Measurements from ENCODE around the gene TOGARAM1. TPM values are rescaled to one million over a fixed set of nuclear protein-coding genes. Genes with fewer than 3 reads are reported as not detected.

The TOGARAM1 gene
- total RNA-seq, 1 donor from 2014 or later, result 12.6 TPM

- Histone ChIP-seq H3K27me3 (no peaks in the 10 kb centered on the region), H3K27ac (no peak overlapping the region), H3K9me3 (no peaks in the 10 kb centered on the region), H3K4me3 (no peak overlapping the region), H3K4me1 (peaks cover 12% of the 10 kb centered on the region), H3K36me3 (peaks cover 20% of the 10 kb centered on the region)
- intact Hi-C loops (cut with DNase I), result no loop called here
- TF ChIP-seq, protein P1, sequence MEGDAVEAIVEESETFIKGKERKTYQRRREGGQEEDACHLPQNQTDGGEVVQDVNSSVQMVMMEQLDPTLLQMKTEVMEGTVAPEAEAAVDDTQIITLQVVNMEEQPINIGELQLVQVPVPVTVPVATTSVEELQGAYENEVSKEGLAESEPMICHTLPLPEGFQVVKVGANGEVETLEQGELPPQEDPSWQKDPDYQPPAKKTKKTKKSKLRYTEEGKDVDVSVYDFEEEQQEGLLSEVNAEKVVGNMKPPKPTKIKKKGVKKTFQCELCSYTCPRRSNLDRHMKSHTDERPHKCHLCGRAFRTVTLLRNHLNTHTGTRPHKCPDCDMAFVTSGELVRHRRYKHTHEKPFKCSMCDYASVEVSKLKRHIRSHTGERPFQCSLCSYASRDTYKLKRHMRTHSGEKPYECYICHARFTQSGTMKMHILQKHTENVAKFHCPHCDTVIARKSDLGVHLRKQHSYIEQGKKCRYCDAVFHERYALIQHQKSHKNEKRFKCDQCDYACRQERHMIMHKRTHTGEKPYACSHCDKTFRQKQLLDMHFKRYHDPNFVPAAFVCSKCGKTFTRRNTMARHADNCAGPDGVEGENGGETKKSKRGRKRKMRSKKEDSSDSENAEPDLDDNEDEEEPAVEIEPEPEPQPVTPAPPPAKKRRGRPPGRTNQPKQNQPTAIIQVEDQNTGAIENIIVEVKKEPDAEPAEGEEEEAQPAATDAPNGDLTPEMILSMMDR (IDR thresholded peaks at IDR 0.05), result no peak
- DNase-seq (no peak), ATAC-seq (no peak)
These were observed 129.7 kb downstream of the TOGARAM1 start for GRCh38 chr14:45091710-45092109.

DNA sequence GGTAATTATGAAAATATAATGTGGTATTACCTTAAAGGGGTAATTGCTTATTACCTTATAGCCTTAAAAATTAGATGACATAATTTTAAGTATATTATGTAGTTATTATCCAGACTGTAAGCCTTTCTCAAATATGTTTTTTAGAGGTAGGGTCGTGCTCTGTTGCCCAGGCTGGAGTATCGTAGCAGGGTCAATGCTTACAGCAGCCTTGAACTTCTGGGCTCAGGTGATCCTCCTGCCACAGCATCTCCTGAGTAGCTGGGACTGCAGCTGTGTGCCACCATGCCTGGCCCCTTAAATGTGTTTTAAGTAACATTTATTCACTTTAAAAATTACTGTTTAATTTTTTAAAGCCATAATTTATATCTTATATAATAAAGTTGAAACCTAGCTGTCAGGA lies 132.3 kb downstream of the TOGARAM1 start:
- Histone ChIP-seq H3K27me3 (no peaks in the 10 kb centered on the region), H3K27ac (no peak overlapping the region), H3K9me3 (no peaks in the 10 kb centered on the region), H3K4me3 (no peak overlapping the region), H3K36me3 (peaks cover 46% of the 10 kb centered on the region), H3K4me1 (no peaks in the 10 kb centered on the region)
- TF ChIP-seq, protein P1 (IDR thresholded peaks at IDR 0.05), result no peak
- ATAC-seq (no peak), DNase-seq (no peak)
- intact Hi-C loops (cut with DNase I), result no loop called here

- Histone ChIP-seq H3K27me3 (no peaks in the 10 kb centered on the region), H3K36me3 (peaks cover 55% of the 10 kb centered on the region), H3K9me3 (no peaks in the 10 kb centered on the region), H3K4me3 (no peak overlapping the region), H3K27ac (no peak overlapping the region), H3K4me1 (no peaks in the 10 kb centered on the region)
- ATAC-seq, result no peak
- intact Hi-C loops (cut with DNase I), result no loop called here
- TF ChIP-seq, protein P1 (IDR thresholded peaks at IDR 0.05), result no peak
- no peak for DNase-seq
These were observed 133.2 kb downstream of the TOGARAM1 start for GRCh38 chr14:45095143-45095542.

DNA sequence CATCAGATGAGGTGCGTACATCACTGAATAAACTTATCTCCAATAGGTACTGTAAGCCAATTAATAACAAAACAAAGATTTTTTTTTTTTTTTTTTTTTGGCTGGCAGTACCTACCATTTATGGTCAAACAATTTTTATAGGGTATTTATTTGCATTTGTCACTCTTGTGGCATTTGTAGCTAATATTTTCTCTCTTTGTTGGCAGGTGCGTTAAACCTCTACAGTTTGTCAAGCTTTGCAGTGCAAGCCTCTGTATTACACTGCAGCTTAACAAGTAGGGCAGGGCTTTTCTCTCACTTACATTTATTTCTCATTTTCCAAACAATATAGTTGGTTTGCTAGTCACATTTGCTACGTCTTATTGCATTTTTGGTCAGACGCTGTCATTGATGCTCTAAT lies 134.2 kb downstream of the TOGARAM1 start:
- Histone ChIP-seq H3K4me3 (no peak overlapping the region), H3K27ac (no peak overlapping the region), H3K27me3 (no peaks in the 10 kb centered on the region), H3K4me1 (no peaks in the 10 kb centered on the region), H3K9me3 (no peaks in the 10 kb centered on the region), H3K36me3 (peaks cover 65% of the 10 kb centered on the region)
- ATAC-seq, result no peak
- intact Hi-C loops (cut with DNase I), result no loop called here
- TF ChIP-seq, protein P1 (IDR thresholded peaks at IDR 0.05), result no peak
- DNase-seq, result no peak

- Histone ChIP-seq H3K9me3 (no peaks in the 10 kb centered on the region), H3K4me1 (no peaks in the 10 kb centered on the region), H3K36me3 (peaks cover 83% of the 10 kb centered on the region), H3K27me3 (no peaks in the 10 kb centered on the region), H3K27ac (no peak overlapping the region), H3K4me3 (no peak overlapping the region)
- intact Hi-C loops (cut with DNase I), result no loop called here
- DNase-seq, result no peak
- ATAC-seq, result no peak
- TF ChIP-seq, protein P1 (IDR thresholded peaks at IDR 0.05), result no peak
These were observed 141.8 kb downstream of the TOGARAM1 start for GRCh38 chr14:45103806-45104205.

DNA sequence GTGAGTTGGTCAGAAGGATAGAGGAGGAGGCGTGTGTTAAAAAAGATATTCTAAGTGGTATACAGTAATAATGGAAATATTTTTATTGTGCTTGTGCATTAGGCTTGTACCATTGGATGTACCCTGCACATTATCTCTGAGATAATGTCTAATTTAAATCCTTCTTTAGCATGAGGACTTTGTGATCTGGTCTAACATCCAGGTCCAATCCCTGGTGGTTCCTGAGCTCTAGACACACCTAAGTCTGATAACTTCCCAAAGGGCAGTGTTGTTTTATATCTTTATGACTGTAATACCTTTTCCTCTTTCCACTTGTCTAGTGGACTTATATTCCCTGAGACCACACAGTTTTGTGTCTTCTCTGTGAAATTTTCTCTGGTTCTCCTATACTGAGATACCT lies 142.6 kb downstream of the TOGARAM1 start:
- TF ChIP-seq, protein P1 (IDR thresholded peaks at IDR 0.05), result no peak
- H3K36me3 ChIP-seq, result peaks cover 81% of the 10 kb centered on the region
- intact Hi-C loops (cut with DNase I), result no loop called here

More for the DNA sequence above, 142.6 kb downstream of the TOGARAM1 start:
- H3K27ac ChIP-seq, result no peak overlapping the region
- H3K9me3 ChIP-seq, result no peaks in the 10 kb centered on the region
- no peak overlapping the region for H3K4me3 ChIP-seq
- DNase-seq (no peak), ATAC-seq (no peak)
- no peaks in the 10 kb centered on the region for H3K4me1 ChIP-seq
- H3K27me3 ChIP-seq, result no peaks in the 10 kb centered on the region

Data from upper lobe of right lung (tissue), 1 donor.